ENCODE results near the gene PLEKHH1.

GRCh38 chr14:67574806-67575205 lies 41.7 kb downstream of the PLEKHH1 start:
- TF ChIP-seq EZH2 (IDR thresholded peaks at IDR 0.05; ENCODE audit: low read depth, low read length, severe bottlenecking) (no peak), RAD21 (IDR thresholded peaks at IDR 0.05 in 1 of 2, conservative IDR thresholded peaks at IDR 0.05 in 1 of 2; ENCODE audit: low read depth in 2 of 2, low read length in 2 of 2) (no peak), CTCF (IDR thresholded peaks at IDR 0.05; ENCODE audit: control extremely low read depth in 1 of 3, insufficient read depth in 1 of 3, low read depth in 1 of 3, low read length in 3 of 3) (no peak), POLR2AphosphoS5 (IDR thresholded peaks at IDR 0.05; ENCODE audit: low read depth, low read length) (no peak), POLR2A (IDR thresholded peaks at IDR 0.05; ENCODE audit: control extremely low read depth in 1 of 2, low read depth in 2 of 2, low read length in 2 of 2) (no peak)
